AG20443 (cell line): Measurements from ENCODE around the gene DOCK7.
"Not testable (repeated sequence)": the region's sequence is repeated elsewhere in the genome, so short reads cannot be mapped to it uniquely, and the experiment has no call there.

Experiments used
- DNase-seq: peaks from one replicate; pipeline ENCODE4 v3.0.0; 2012; ENCODE audit warnings: low spot score, mixed read lengths

DOCK7 gene

DNA sequence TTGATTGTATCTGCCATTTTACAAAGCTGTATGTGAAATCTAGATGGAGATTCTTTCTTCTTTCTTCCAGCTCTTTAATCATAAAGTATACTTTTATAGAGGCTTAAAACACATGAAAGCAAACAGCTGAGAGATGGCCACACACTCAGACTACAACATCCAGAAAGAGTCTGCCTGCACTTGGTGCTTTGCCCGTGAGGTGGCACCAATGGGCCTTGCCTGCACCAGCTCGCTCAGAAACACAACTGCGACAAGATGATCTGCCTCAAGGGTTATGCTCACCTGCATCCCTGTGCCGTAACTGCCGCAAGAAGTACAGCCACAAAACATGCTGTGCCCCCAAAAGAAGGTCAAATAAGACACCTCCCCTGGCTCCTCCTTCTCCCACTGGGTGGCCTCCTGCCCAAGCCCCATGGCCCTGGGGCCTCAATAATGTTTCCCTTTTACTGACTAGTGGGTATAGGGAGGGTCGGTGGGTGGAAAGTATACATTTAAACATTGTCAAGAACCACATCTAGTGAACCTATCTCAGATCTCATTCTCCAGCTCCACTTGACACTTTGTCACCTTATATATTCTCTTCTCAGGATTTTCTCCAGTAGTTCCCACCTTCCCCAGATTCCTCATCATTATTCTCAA is 157.6 kb downstream of the DOCK7 start:
- DNase-seq, result peak; percentile 42

GRCh38 chr1:62529227-62529626 is 159.0 kb downstream of the DOCK7 start:
- no peak for DNase-seq

DNA sequence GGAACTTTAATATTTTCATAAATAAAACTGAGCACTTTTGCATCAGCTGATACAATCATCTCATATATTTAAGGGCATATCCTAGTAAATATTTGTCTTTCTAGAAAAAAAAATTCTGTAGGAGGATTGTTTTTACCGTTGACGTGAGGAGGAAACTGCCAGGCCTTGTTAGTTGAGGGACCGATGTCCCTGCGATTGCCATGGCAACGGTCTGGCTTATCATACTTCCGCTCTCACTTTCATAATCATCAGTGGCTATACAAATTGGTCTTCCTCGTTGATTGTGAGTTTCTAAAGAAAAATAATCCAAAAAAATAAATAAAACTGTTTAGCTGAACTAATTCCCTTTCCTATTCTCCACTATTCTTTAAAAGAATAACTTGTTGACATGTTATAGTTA is 160.2 kb downstream of the DOCK7 start:
- no peak for DNase-seq

DNA sequence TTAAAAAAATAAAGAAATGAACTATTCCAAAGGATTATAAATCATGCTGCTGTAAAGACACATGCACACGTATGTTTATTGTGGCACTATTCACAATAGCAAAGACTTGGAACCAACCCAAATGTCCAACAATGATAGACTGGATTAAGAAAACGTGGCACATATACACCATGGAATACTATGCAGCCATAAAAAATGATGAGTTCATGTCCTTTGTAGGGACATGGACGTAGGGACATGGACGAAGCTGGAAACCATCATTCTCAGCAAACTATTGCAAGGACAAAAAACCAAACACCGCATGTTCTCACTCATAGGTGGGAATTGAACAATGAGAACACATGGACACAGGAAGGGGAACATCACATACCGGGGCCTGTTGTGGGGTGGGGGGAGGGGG is 160.8 kb downstream of the DOCK7 start:
- not testable (repeated sequence) for DNase-seq

- DNase-seq, result no peak
These were observed 164.3 kb downstream of the DOCK7 start for GRCh38 chr1:62523860-62524259.

GRCh38 chr1:62516600-62516999 is 171.6 kb downstream of the DOCK7 start:
- DNase-seq, result no peak

GRCh38 chr1:62514746-62515423 is 173.3 kb downstream of the DOCK7 start:
- DNase-seq, result peak; percentile 21

DNA sequence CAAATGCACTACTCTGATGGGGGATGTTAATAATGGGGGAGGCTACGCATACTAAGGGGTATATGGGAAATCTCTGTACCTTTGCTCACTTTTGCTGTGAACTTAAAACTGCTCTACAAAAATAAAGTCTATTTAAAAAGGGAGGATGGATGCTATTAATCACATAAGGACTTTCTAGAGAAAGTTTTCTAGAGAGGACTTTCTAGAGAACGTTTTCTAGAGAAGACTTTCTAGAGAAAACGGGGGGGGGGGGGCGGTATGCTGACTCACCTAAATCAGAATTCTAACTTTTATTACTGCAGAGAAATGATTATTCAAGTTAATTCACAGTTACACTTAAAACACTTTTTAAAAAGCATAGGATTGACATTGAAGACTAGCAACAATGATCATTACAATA is 175.2 kb downstream of the DOCK7 start:
- DNase-seq, result no peak

DNA sequence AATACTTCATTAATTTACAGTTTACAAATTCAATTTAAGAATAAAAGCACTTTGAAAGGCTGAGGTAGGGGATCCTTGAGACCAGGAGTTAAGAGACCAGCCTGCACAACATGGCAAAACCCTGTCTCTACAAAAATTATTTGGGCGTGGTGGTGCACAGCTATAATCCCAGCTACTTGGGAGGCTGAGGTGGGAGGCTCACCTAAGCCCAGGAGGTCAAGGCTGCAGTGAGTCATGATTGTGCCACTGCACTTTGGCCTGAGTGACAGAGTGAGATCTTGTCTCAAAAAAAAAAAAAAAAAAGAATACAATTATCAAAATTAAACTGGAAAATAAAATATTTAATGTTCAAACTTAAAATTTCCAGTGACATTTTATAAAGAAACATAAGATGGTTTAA is 179.2 kb downstream of the DOCK7 start:
- DNase-seq, result no peak

DNA sequence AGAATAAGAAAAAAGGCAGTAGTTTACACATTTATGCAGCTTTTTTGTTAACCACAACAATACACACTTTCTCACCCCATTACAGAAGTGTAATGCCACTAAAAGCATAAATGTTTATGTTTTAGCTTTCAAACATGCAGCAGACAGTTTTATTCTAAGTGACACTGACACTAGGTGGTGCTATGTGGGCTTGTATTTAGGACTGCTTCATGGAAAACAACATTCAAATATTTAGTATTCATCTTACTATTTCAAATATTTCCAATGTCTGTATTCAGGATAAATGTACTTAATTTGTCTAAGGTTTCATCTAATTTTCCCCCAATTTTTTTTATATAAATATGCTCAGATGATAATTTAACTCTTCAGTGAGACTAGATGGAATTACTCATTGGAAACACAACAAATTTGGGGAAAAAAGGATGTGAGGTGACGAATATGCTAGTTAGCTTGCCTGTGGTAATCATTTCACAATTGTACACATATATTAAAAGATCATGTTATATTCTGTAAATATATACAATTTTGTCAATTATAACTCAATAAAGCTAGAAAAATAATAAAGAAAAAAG is 179.9 kb downstream of the DOCK7 start:
- peak; percentile 41 for DNase-seq

DNA sequence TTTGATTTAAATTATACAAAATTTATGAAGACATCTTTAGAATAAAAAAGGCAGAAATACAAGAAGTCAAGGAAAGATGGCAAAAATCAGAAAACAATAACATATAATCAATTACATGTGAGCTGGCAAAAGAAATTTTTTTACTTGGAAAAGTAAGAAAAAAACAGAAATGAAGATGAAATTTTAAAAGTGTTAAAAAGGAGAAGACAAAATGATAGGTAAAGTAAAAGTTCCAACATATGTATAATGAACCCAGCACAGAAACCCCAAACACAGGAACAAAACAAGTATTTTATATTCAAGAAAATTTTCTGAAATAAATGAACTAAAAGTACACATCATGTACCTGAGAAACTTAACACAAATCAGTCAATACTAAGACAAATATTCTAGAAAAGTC is 188.0 kb downstream of the DOCK7 start:
- DNase-seq, result no peak

GRCh38 chr1:62494137-62494536 is 194.0 kb downstream of the DOCK7 start:
- DNase-seq, result no peak

DNA sequence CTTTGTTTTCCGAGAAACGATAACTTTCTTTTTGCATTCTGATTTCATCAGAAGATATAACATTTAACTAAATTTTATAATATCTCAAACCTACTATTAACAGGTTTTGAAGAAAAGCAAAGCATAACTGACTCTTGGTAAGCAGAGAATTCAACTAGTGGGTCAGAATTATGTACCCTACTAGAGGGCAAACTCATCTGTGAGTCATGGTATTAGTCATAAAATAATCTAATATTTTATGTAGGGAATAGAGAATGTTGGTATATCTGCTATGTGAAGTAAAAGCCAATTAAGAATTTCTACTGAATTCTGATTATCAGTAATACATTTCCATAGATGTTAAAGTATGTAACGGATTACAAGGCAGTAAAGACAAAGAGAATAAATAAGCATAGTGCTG is 194.5 kb downstream of the DOCK7 start:
- DNase-seq, result no peak

GRCh38 chr1:62492521-62492920 is 195.7 kb downstream of the DOCK7 start:
- DNase-seq, result no peak

- DNase-seq, result no peak
These were observed 200.2 kb downstream of the DOCK7 start for GRCh38 chr1:62487956-62488355.

GRCh38 chr1:62484824-62485468 is 203.2 kb downstream of the DOCK7 start:
- no peak for DNase-seq

DNA sequence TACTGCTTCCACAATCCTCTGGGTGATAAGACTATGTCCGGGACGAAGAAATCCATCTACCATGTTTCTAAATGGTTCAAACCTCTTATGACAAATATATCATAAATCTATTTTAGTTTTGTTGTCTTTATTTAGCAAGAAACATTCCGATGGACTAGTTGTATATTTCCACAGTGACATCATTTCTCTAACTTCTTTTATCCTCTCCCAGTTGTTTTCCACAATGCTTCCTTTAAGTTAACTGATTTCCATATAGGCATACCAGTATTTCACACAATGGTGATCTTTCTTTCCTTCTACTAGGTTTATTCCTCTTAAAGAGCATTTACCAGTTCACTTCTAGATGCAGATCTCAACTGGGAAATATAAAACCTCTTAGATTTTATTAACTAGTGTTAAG is 206.5 kb downstream of the DOCK7 start:
- no peak for DNase-seq

- no peak for DNase-seq
These were observed 211.5 kb downstream of the DOCK7 start for GRCh38 chr1:62476525-62477219.

GRCh38 chr1:62467092-62467491 is 221.1 kb downstream of the DOCK7 start:
- DNase-seq, result no peak

DNA sequence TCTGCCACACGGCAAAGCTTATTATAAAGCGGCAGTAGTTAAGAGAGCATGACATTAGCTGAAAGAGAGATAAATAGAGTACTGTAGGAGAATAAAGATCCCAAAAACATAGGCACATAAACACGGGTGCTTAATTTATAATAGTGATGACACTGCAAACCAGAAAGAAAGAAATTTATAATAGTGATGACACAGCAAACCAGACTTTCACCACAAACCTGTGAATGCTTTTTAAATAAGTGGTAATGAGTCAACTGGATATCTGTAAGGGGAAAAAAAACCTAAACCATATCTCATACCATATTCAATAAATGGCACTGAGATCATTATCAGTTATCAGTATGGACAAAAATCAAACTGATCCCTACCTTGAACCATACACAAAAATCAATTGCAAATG is 225.8 kb downstream of the DOCK7 start:
- no peak for DNase-seq

DNA sequence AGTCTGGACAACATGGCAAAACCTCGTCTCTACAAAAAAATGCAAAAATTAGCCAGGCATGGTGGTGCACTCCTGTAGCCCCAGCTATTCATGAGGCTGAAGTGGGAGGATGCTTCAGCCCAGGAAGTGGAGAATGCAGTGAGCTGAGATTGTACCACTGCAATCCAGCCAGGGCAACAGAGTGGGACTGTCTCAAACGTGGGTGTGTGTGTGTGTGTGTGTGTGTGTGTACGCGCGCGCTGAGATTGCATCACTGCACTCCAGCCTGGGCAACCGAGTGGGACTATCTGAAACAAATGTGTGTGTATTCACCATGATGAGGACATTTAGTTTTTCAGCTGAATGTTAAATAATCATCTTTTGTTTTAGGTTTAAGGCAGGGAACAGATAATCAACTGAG is 230.2 kb downstream of the DOCK7 start:
- DNase-seq, result no peak

DNA sequence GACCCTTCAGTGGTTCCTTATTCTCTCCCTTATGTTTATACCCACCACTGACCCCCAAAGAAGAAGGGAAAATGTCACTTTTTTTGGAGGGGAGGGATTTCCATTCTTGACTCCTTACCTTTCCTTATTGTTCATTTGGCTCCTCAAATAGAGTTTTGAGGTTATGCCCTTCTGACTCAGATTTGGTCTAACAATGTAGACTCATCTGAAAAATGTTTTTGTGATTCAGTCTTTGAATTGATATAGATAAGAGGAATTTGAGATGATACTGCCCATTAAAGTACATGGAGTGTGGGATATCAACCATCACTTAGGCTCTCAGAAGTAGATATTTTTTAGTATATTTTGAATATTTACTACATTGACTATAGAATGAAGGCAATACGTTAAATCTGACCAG is 235.2 kb downstream of the DOCK7 start:
- DNase-seq, result peak; percentile 13

DNA sequence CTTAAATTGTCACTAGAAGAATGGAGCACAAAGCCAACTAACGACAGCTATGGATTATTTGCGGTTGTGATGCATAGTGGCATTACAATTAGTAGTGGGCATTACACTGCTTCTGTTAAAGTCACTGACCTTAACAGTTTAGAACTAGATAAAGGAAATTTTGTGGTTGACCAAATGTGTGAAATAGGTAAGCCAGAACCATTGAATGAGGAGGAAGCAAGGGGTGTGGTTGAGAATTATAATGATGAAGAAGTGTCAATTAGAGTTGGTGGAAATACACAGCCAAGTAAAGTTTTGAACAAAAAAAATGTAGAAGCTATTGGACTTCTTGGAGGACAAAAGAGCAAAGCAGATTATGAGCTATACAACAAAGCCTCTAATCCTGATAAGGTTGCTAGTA is 237.9 kb downstream of the DOCK7 start:
- no peak for DNase-seq
